H1 (cell line): ENCODE results near the gene MAPK1. TPM values are rescaled to one million over a fixed set of nuclear protein-coding genes. Genes with fewer than 3 reads are reported as not detected.

Source experiments
- CTCF ChIA-PET: fragments of 300-600 bp; sonication (Branson Sonifier 250); formaldehyde crosslinking; loops from one replicate; lab custom pipeline; 2021; ENCODE audit not compliant: partially characterized antibody; lab: Charles Lee
- POLR2A ChIA-PET: fragments of 300-600 bp; sonication (Branson Sonifier 250); formaldehyde crosslinking; loops from one replicate; lab custom pipeline; 2021; ENCODE audit warnings: inconsistent platforms; ENCODE audit not compliant: partially characterized antibody; lab: Charles Lee
- DNase-seq, 2 experiments: peaks; one replicate each; pipeline versions ENCODE4 v3.0.0 to v3.0.0-alpha.2; 2010 to 2022; ENCODE audit warnings: low spot score in 2 of 2, low read depth in 1 of 2, mixed read lengths in 1 of 2
- FAIRE-seq: peaks from 2 replicates; lab custom pipeline; 2011; peaks lifted over from hg19 to GRCh38; lab: Jason Lieb, UNC
- H2AFZ ChIP-seq: 2 replicates; pipeline ENCODE4 v1.8.1; 2012; ENCODE audit warnings: low read length, inconsistent platforms
- H2AK5ac ChIP-seq: 2 replicates; pipeline ENCODE4 v1.6.1; 2013; ENCODE audit warnings: low read depth, low read length
- H2BK120ac ChIP-seq: replicated peaks from 2 replicates; pipeline ENCODE3; 2013; ENCODE audit warnings: low read depth, low read length, inconsistent platforms
- H2BK12ac ChIP-seq: 2 replicates; pipeline ENCODE4 v1.6.1; 2013; ENCODE audit warnings: low read depth, low read length
- H2BK15ac ChIP-seq: 2 replicates; pipeline ENCODE4 v1.6.1; 2013; ENCODE audit warnings: low read length
- H2BK20ac ChIP-seq: 2 replicates; pipeline ENCODE4 v1.6.1; 2013; ENCODE audit warnings: low read length
- H2BK5ac ChIP-seq: 2 replicates; pipeline ENCODE4 v1.6.1; 2013; ENCODE audit warnings: low read depth, low read length
- H3K14ac ChIP-seq: 2 replicates; pipeline ENCODE4 v1.6.1; 2013; ENCODE audit warnings: inconsistent platforms; ENCODE audit not compliant: insufficient read length
- H3K18ac ChIP-seq: 2 replicates; pipeline ENCODE4 v1.6.1; 2013; ENCODE audit warnings: low read length; ENCODE audit errors: extremely low read depth
- H3K23ac ChIP-seq: 2 replicates; pipeline ENCODE4 v1.6.1; 2013; ENCODE audit warnings: inconsistent platforms; ENCODE audit not compliant: insufficient read length
- H3K23me2 ChIP-seq: 2 replicates; pipeline ENCODE4 v1.6.1; 2013; ENCODE audit warnings: low read depth, low read length
- H3K27ac ChIP-seq: 2 replicates; pipeline ENCODE4 v1.6.1; 2011; ENCODE audit warnings: low read depth, low read length, inconsistent platforms
- H3K27me3 ChIP-seq, 4 experiments: replicated peaks in 1 of 4; 1 replicate in 1 of 4; 2 replicates in 3 of 4; pipeline versions ENCODE4 v1.6.1 to v1.8.1; 2011 to 2013; ENCODE audit warnings: low read length in 3 of 4, mild to moderate bottlenecking in 3 of 4, inconsistent platforms in 2 of 4, mixed read lengths in 2 of 4, moderate library complexity in 1 of 4; ENCODE audit not compliant: control insufficient read depth in 3 of 4, insufficient read depth in 3 of 4; ENCODE audit errors: extremely low read depth in 1 of 4
- H3K36me3 ChIP-seq, 4 experiments: 2 replicates each; pipeline versions ENCODE4 v1.6.1 to v1.8.1; 2011 to 2013; ENCODE audit warnings: mild to moderate bottlenecking in 4 of 4, low read length in 3 of 4, moderate library complexity in 2 of 4, control low read depth in 1 of 4, inconsistent platforms in 1 of 4; ENCODE audit not compliant: insufficient read depth in 4 of 4, control insufficient read depth in 2 of 4
- H3K4ac ChIP-seq: replicated peaks from 2 replicates; pipeline ENCODE3; 2013; ENCODE audit warnings: low read length, low read depth, mixed read lengths, inconsistent platforms; ENCODE audit not compliant: insufficient read length
- H3K4me1 ChIP-seq, 4 experiments: replicated peaks in 1 of 4; 1 replicate in 1 of 4; 2 replicates in 3 of 4; pipeline versions ENCODE4 v1.6.1 to v1.8.1; 2011 to 2013; ENCODE audit warnings: low read length in 3 of 4, inconsistent platforms in 2 of 4, mixed read lengths in 1 of 4; ENCODE audit not compliant: insufficient read depth in 4 of 4, control insufficient read depth in 3 of 4
- H3K4me2 ChIP-seq, 2 experiments: 2 replicates each; pipeline versions ENCODE4 v1.6.1 to v1.8.1; 2011 to 2013; ENCODE audit warnings: low read depth in 2 of 2, low read length in 2 of 2, control low read depth in 1 of 2, inconsistent platforms in 1 of 2, mild to moderate bottlenecking in 1 of 2; ENCODE audit not compliant: insufficient read depth in 1 of 2
- H3K4me3 ChIP-seq, 4 experiments: fragments of 200-600, 300-600 bp in 1 of 4; sonication (generic), shearing (Covaris generic), sonication (Bioruptor Twin) in 1 of 4; 2 replicates each; pipeline versions ENCODE4 v1.5.1 to v1.8.1; 2011 to 2016; ENCODE audit warnings: low read length in 4 of 4, low read depth in 3 of 4, control low read depth in 2 of 4, inconsistent platforms in 2 of 4, mild to moderate bottlenecking in 2 of 4, mixed read lengths in 1 of 4, moderate library complexity in 1 of 4; ENCODE audit not compliant: insufficient read depth in 2 of 4; ENCODE audit errors: extremely low read depth in 1 of 4
- H3K56ac ChIP-seq: replicated peaks from 2 replicates; pipeline ENCODE3; 2013; ENCODE audit warnings: low read depth, mild to moderate bottlenecking, mixed read lengths, low read length, inconsistent platforms; ENCODE audit not compliant: insufficient read length
- H3K79me1 ChIP-seq: 2 replicates; pipeline ENCODE4 v1.6.1; 2013; ENCODE audit warnings: low read depth, low read length, control low read depth
- H3K79me2 ChIP-seq, 2 experiments: 2 replicates each; pipeline versions ENCODE4 v1.6.1 to v1.8.1; 2012 to 2013; ENCODE audit warnings: low read length in 2 of 2, mild to moderate bottlenecking in 2 of 2, inconsistent platforms in 1 of 2; ENCODE audit not compliant: insufficient read depth in 2 of 2, control insufficient read depth in 1 of 2
- H3K9ac ChIP-seq, 4 experiments: replicated peaks in 1 of 4; 1 replicate in 1 of 4; 2 replicates in 3 of 4; pipeline versions ENCODE4 v1.6.1 to v1.8.1; 2011 to 2013; ENCODE audit warnings: low read depth in 3 of 4, low read length in 3 of 4, control low read depth in 2 of 4, mild to moderate bottlenecking in 2 of 4, moderate library complexity in 2 of 4, inconsistent platforms in 1 of 4; ENCODE audit errors: extremely low read depth in 1 of 4
- H3K9me3 ChIP-seq, 2 experiments: 2 replicates each; pipeline versions ENCODE4 v1.6.1 to v1.8.1; 2012 to 2013; ENCODE audit warnings: mild to moderate bottlenecking in 2 of 2, moderate library complexity in 2 of 2, control low read depth in 1 of 2, inconsistent platforms in 1 of 2, low read depth in 1 of 2, low read length in 1 of 2, mixed read lengths in 1 of 2; ENCODE audit not compliant: insufficient read depth in 2 of 2
- H4K20me1 ChIP-seq, 2 experiments: replicated peaks in 1 of 2; 2 replicates each; pipeline versions ENCODE3 to v1.8.1; 2011 to 2013; ENCODE audit warnings: inconsistent platforms in 2 of 2, low read length in 2 of 2, mild to moderate bottlenecking in 1 of 2; ENCODE audit not compliant: insufficient read depth in 2 of 2, control insufficient read depth in 1 of 2
- H4K5ac ChIP-seq: 2 replicates; pipeline ENCODE4 v1.6.1; 2013; ENCODE audit warnings: low read length, low read depth, mixed read lengths, inconsistent platforms; ENCODE audit not compliant: insufficient read length
- H4K8ac ChIP-seq: 2 replicates; pipeline ENCODE4 v1.8.0; 2013; ENCODE audit warnings: mild to moderate bottlenecking, moderate library complexity, low read length, inconsistent platforms; ENCODE audit not compliant: insufficient read depth; ENCODE audit errors: extremely low read depth
- H4K91ac ChIP-seq: replicated peaks from 2 replicates; pipeline ENCODE3; 2013; ENCODE audit warnings: low read length, mixed read lengths, inconsistent platforms; ENCODE audit not compliant: insufficient read length
- RAD21 ChIP-seq, 2 experiments: IDR thresholded peaks in 1 of 2; conservative IDR thresholded peaks in 1 of 2; 2 replicates each; pipeline ENCODE4 v1.6.1; 2011; ENCODE audit warnings: low read depth in 2 of 2, low read length in 2 of 2, improper control_type of control experiment in 1 of 2, inconsistent platforms in 1 of 2, mild to moderate bottlenecking in 1 of 2, moderate library complexity in 1 of 2
- WGBS, 2 experiments: shearing (Covaris generic) in 1 of 2; methylation state at CpG; one replicate each; pipeline versions ENCODE4 v1.1.6 to v1.1.7; 2013 to 2015; ENCODE audit warnings: low lambda C conversion rate in 2 of 2, mixed read lengths in 2 of 2, inconsistent platforms in 1 of 2, low coverage in 1 of 2, missing lambda C conversion rate in 1 of 2; ENCODE audit not compliant: insufficient replicate concordance in 2 of 2, insufficient coverage in 1 of 2, insufficient read length in 1 of 2; ENCODE audit errors: extremely low coverage in 1 of 2, missing lambda C conversion rate in 1 of 2; 5-methylcytosine and 5-hydroxymethylcytosine counted together
- polyA plus RNA-seq, 7 experiments: library from polyadenylated mRNA; depleted of rRNA in 3 of 7; stranded (reverse) in 5 of 7; unstranded in 2 of 7; fragments of >200 nt in 5 of 7; fragments of 200-250 nt in 2 of 7; gene quantifications; 1 replicate in 5 of 7; 2 replicates in 1 of 7; 4 replicates in 1 of 7; pipeline versions ENCODE4 v1.2.1 to v1.2.3, GENCODE V29; 2011 to 2013; ENCODE audit warnings: missing spikeins in 2 of 7, mixed read lengths in 2 of 7
- total RNA-seq: library from RNA; stranded (reverse); fragmentation: NEBNext Ultra II Directional; extraction: Animal tissue kit (Norgen Biotek cat#: 25700); gene quantifications from 2 replicates; pipeline ENCODE4 v1.2.1, GENCODE V29; 2021

MAPK1 gene
- total and polyA plus RNA-seq, 2 of the 8 experiments (the other 6 are each of a cell fraction or from before 2014, with no cell fraction given): 28.1 to 101 TPM

GRCh38 chr22:21802056-21802455 is 65.4 kb downstream of the MAPK1 start:
- CTCF ChIA-PET: interaction anchor here (1.3 kb wide), 1 partner anchor 9 kb away, joined by 3 read pairs; no protein-coding TSS in a partner anchor
- Histone ChIP-seq H2BK12ac (no peak overlapping the region), H2BK15ac (no peak overlapping the region), H3K79me1 (no peaks in the 10 kb centered on the region; the same call in 1 of the 2 replicates), H4K20me1 (peaks cover 0 to 2% of the 10 kb centered on the region in 2 experiments), H4K5ac (no peak overlapping the region), H4K91ac (no peak overlapping the region), H4K8ac (no peak overlapping the region), H3K27me3 (no peaks in the 10 kb centered on the region; a peak in 1 of 7 replicates), H3K4me3 (no peak overlapping the region), H2AFZ (no peak overlapping the region), H3K4ac (no peak overlapping the region), H3K79me2 (0 out of 4 replicates have a peak, but pooled peaks cover 0 to under 1% of the 10 kb centered on the region in 2 experiments), H3K56ac (no peak overlapping the region), H2BK20ac (no peak overlapping the region), H3K23ac (no peak overlapping the region), H2AK5ac (no peak overlapping the region), H2BK5ac (no peak overlapping the region), H3K18ac (no peak overlapping the region), H3K23me2 (no peaks in the 10 kb centered on the region), H3K14ac (no peak overlapping the region), H3K9ac (no peak overlapping the region), H3K4me2 (no peak overlapping the region), H3K4me1 (no peaks in the 10 kb centered on the region), H3K9me3 (no peaks in the 10 kb centered on the region), H3K27ac (no peak overlapping the region), H2BK120ac (no peak overlapping the region), H3K36me3 (peaks cover 13 to 70% (median 42%) of the 10 kb centered on the region in 4 experiments)
- 94% methylated on average over 9 of the region's 9 CpGs; no CpG with 5 or more reads in 1 of the 2 experiments for WGBS, 2 experiments
- TF ChIP-seq RAD21 (IDR thresholded peaks at IDR 0.05 in 1 of 2, conservative IDR thresholded peaks at IDR 0.05 in 1 of 2; ENCODE audit: low read depth in 2 of 2, low read length in 2 of 2): no peak
- peak in 1 of 2 experiments; percentile 22 for DNase-seq
- POLR2A ChIA-PET: no interaction called here
- FAIRE-seq: no peak
